ENCODE results near the gene VSTM2B.

GRCh38 chr19:29542776-29543175 lies 17.0 kb downstream of the VSTM2B start:
- TF ChIP-seq CTCF (IDR thresholded peaks at IDR 0.05; ENCODE audit: low read length) (no peak), EZH2phosphoT487 (IDR thresholded peaks at IDR 0.05; ENCODE audit: low read length) (no peak), EZH2 (optimal IDR thresholded peaks at IDR 0.05; ENCODE audit: low read depth, low read length) (no peak)
